K562 (cell line): Measurements from ENCODE around the gene TNFSF9. TPM values are rescaled to one million over a fixed set of nuclear protein-coding genes. Genes with fewer than 3 reads are reported as not detected.
A peak's percentile ranks its signal among the peaks of the same experiment; 100 is the strongest.

Experiments used
- CBFA2T3 ChIP-seq: fragments of 450-650 bp; IDR thresholded peaks from 2 replicates; pipeline ENCODE4 v1.6.1; 2017
- GTF2F1 ChIP-seq: IDR thresholded peaks from 2 replicates; pipeline ENCODE4 v1.6.1; 2011; ENCODE audit warnings: low read depth, low read length, improper control_type of control experiment
- HLTF ChIP-seq: fragments of 450-650 bp; IDR thresholded peaks from 2 replicates; pipeline ENCODE4 v1.6.1; 2016
- HSF4 ChIP-seq: fragments of 250-450 bp; sonication (Bioruptor Pico); IDR thresholded peaks from 2 replicates; pipeline ENCODE4 v2.1.2; 2022; ENCODE audit warnings: mild to moderate bottlenecking, moderate library complexity, borderline replicate concordance
- KLF10 ChIP-seq: fragments of 250-450 bp; sonication (Bioruptor Pico); IDR thresholded peaks from 2 replicates; pipeline ENCODE4 v1.6.1; 2021; ENCODE audit warnings: matching md5 sums
- MAFF ChIP-seq: IDR thresholded peaks from 2 replicates; pipeline ENCODE4 v1.6.1; 2012; ENCODE audit warnings: low read length, improper control_type of control experiment
- NFE2 ChIP-seq: IDR thresholded peaks from 2 replicates; pipeline ENCODE4 v1.6.1; 2014; ENCODE audit warnings: antibody characterized with exemption, low read depth
- PHF21A ChIP-seq: fragments of 450-650 bp; IDR thresholded peaks from 2 replicates; pipeline ENCODE4 v1.6.1; 2017; ENCODE audit warnings: low read depth, borderline replicate concordance
- RBFOX2 ChIP-seq: fragments of 200-400 bp; formaldehyde crosslinking; IDR thresholded peaks from 2 replicates; pipeline ENCODE4 v1.6.1; 2017; ENCODE audit warnings: low read depth, mild to moderate bottlenecking, low read length, moderate library complexity
- SLC30A9 ChIP-seq: fragments of 250-450 bp; sonication (Bioruptor Pico); IDR thresholded peaks from 2 replicates; pipeline ENCODE4 v1.8.0; 2022; ENCODE audit warnings: mild to moderate bottlenecking, moderate library complexity
- ZNF274 ChIP-seq: IDR thresholded peaks from 2 replicates; pipeline ENCODE4 v1.6.1; 2011; ENCODE audit warnings: low read depth, mild to moderate bottlenecking, low read length, moderate library complexity, borderline replicate concordance
- polyA plus RNA-seq, 8 experiments: library from polyadenylated mRNA; depleted of rRNA in 4 of 8; stranded (reverse) in 5 of 8; unstranded in 3 of 8; fragments of >200 nt; fragmentation: Nextera tagmentation in 2 of 8; fragmentation: Illumina TruSeq in 1 of 8; extraction: Ambion mirVana in 2 of 8; extraction: Trizol in 1 of 8; gene quantifications; 2 replicates each; pipeline versions ENCODE4 v1.2.1 to v1.2.3, GENCODE V29; 2011 to 2014; ENCODE audit warnings: inconsistent platforms in 1 of 8, missing spikeins in 1 of 8
- total RNA-seq, 7 experiments: library from RNA; depleted of rRNA in 6 of 7; stranded (reverse); fragments of >200 nt in 6 of 7; fragmentation: Illumina TruSeq in 2 of 7; extraction: Trizol in 2 of 7; gene quantifications; 2 replicates each; pipeline versions ENCODE4 v1.2.1 to v1.2.3, GENCODE V29; 2011 to 2021; ENCODE audit warnings: low replicate concordance in 1 of 7
- TF ChIP-seq, protein P1 (sequence below), 2 experiments: fragments of 450-650 bp; IDR thresholded peaks; 2 replicates each; pipeline ENCODE4 v1.6.1; 2016; ENCODE audit warnings: mild to moderate bottlenecking in 2 of 2, borderline replicate concordance in 1 of 2, low read depth in 1 of 2, moderate library complexity in 1 of 2
- TF ChIP-seq, protein P2 (sequence below): fragments of 450-650 bp; formaldehyde crosslinking; conservative IDR thresholded peaks from 2 replicates; pipeline ENCODE4 v1.4.0; 2022; ENCODE audit warnings: mild to moderate bottlenecking, missing genetic modification characterization
- TF ChIP-seq, protein P3 (sequence below), 2 experiments: fragments of 450-650 bp in 1 of 2; IDR thresholded peaks; 2 replicates each; pipeline ENCODE4 v1.6.1; 2011 to 2017; ENCODE audit warnings: low read depth in 2 of 2, antibody characterized with exemption in 1 of 2, borderline replicate concordance in 1 of 2, low read length in 1 of 2, mild to moderate bottlenecking in 1 of 2, mixed read lengths in 1 of 2; ENCODE audit not compliant: control insufficient read depth in 1 of 2

Gene TNFSF9
- total and polyA plus RNA-seq, 9 of the 15 experiments (the other 6 are each of a cell fraction or from before 2014, with no cell fraction given): 1.4 to 17.9 (median 6.5) TPM

DNA sequence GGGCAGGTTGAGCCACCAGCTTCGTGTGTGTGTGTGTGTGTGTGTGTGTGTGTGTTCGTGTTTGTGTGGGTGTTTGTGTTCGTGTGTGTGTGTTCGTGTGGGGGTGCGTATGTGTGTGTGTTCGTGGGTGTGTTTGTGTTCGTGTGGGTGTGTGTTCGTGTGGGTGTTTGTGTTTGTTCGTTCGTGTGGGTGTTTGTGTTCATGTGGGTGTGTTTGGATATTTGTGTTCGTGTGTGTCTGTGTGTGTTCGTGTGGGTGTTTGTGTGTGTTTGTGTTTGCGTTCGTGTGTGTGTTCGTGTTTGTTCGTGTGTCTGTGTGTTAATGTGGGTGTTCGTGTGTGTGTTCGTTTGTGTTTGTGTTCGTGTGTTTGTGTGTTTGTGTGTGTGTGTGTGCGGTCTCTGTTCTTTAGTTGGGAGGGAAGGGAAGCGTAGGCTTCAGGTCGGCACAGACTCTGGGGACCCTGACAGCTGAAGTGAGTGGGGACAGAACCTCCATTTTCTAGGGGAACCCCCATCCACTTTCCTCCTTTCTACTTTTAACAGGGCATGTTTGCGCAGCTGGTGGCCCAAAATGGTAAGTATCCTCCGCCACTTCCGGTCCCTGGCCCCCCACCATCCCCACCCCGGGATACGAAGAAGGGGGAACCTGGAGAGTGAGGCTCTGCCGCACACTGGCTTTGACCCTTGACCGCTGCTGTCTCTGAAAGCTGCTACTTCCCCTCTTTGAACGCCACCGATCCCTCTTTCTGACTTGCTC, 1.6 kb downstream of the TNFSF9 start (continued):
- TF ChIP-seq, protein P1, sequence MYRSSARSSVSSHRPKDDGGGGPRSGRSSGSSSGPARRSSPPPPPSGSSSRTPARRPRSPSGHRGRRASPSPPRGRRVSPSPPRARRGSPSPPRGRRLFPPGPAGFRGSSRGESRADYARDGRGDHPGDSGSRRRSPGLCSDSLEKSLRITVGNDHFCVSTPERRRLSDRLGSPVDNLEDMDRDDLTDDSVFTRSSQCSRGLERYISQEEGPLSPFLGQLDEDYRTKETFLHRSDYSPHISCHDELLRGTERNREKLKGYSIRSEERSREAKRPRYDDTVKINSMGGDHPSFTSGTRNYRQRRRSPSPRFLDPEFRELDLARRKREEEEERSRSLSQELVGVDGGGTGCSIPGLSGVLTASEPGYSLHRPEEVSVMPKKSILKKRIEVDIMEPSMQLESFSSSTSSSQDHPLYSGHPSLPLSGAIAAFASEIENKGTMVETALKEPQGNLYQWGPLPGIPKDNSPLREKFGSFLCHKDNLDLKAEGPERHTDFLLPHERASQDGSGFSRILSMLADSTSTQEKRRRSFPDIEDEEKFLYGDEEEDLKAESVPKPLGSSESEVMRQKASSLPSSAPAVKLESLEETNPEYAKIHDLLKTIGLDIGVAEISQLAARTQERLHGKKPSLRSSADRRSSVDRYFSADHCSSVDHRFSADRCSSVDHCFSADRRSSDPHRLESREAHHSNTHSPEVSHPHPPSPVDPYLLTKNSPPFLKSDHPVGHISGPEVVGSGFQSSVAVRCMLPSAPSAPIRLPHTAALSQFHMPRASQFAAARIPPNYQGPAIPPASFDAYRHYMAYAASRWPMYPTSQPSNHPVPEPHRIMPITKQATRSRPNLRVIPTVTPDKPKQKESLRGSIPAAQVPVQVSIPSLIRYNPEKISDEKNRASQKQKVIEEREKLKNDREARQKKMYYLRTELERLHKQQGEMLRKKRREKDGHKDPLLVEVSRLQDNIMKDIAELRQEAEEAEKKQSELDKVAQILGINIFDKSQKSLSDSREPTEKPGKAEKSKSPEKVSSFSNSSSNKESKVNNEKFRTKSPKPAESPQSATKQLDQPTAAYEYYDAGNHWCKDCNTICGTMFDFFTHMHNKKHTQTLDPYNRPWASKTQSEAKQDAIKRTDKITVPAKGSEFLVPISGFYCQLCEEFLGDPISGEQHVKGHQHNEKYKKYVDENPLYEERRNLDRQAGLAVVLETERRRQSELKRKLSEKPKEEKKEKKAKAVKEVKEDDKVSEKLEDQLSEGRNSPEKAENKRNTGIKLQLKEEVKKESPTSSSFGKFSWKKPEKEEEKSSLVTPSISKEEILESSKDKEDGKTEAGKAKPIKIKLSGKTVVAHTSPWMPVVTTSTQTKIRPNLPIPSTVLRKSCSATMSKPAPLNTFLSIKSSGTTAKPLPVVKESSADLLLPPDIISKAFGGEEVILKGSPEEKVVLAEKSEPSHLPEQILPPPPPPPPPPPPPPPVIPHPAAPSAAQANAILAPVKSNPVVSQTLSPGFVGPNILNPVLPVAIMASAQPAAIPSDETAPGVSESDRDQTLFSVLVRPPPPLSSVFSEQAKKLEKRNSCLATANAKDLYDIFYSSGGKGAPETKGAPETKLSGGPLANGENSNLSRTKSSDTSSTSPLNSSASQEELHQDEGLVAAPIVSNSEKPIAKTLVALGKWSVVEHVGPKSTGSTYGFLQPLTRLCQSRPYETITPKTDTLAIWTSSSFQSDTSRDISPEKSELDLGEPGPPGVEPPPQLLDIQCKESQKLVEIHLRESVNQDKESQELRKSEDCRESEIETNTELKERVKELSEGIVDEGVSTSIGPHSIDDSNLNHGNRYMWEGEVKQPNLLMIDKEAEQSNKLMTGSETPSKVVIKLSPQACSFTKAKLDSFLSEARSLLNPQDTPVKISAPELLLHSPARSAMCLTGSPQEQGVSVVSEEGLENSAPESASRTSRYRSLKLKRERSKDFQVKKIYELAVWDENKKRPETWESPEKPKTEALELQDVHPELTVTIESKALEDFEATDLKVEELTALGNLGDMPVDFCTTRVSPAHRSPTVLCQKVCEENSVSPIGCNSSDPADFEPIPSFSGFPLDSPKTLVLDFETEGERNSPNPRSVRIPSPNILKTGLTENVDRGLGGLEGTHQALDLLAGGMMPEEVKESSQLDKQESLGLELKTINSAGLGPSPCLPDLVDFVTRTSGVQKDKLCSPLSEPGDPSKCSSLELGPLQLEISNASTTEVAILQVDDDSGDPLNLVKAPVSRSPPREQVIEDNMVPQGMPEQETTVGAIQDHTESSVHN (IDR thresholded peaks at IDR 0.05; ENCODE audit: borderline replicate concordance in 1 of 2, low read depth in 1 of 2): peak in 1 of 2 experiments; percentile 38; a peak in 1 of 4 replicates
- no peak for TF ChIP-seq HSF4 (CRISPR knock-in tag)
- TF ChIP-seq HLTF: peak; percentile 96
- no peak for TF ChIP-seq GTF2F1
- TF ChIP-seq, protein P2, sequence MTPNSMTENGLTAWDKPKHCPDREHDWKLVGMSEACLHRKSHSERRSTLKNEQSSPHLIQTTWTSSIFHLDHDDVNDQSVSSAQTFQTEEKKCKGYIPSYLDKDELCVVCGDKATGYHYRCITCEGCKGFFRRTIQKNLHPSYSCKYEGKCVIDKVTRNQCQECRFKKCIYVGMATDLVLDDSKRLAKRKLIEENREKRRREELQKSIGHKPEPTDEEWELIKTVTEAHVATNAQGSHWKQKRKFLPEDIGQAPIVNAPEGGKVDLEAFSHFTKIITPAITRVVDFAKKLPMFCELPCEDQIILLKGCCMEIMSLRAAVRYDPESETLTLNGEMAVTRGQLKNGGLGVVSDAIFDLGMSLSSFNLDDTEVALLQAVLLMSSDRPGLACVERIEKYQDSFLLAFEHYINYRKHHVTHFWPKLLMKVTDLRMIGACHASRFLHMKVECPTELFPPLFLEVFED (CRISPR knock-in tag): peak; percentile 89
- TF ChIP-seq, protein P3, sequence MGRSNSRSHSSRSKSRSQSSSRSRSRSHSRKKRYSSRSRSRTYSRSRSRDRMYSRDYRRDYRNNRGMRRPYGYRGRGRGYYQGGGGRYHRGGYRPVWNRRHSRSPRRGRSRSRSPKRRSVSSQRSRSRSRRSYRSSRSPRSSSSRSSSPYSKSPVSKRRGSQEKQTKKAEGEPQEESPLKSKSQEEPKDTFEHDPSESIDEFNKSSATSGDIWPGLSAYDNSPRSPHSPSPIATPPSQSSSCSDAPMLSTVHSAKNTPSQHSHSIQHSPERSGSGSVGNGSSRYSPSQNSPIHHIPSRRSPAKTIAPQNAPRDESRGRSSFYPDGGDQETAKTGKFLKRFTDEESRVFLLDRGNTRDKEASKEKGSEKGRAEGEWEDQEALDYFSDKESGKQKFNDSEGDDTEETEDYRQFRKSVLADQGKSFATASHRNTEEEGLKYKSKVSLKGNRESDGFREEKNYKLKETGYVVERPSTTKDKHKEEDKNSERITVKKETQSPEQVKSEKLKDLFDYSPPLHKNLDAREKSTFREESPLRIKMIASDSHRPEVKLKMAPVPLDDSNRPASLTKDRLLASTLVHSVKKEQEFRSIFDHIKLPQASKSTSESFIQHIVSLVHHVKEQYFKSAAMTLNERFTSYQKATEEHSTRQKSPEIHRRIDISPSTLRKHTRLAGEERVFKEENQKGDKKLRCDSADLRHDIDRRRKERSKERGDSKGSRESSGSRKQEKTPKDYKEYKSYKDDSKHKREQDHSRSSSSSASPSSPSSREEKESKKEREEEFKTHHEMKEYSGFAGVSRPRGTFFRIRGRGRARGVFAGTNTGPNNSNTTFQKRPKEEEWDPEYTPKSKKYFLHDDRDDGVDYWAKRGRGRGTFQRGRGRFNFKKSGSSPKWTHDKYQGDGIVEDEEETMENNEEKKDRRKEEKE (IDR thresholded peaks at IDR 0.05; ENCODE audit: borderline replicate concordance in 1 of 2, control insufficient read depth in 1 of 2, low read depth in 2 of 2, low read length in 1 of 2): 0 out of 4 replicates have a peak, but pooled peaks of 1 of the 2 experiments have one; percentile 67
- TF ChIP-seq NFE2: no peak
- TF ChIP-seq CBFA2T3: peak; percentile 29; the same call in 1 of the 2 replicates
- no peak for TF ChIP-seq ZNF274
- TF ChIP-seq MAFF: no peak
- no peak for TF ChIP-seq KLF10 (CRISPR knock-in tag)
- peak; percentile 66; the same call in 1 of the 2 replicates for TF ChIP-seq RBFOX2
- no peak for TF ChIP-seq SLC30A9
- 0 out of 2 replicates have a peak, but pooled peaks have one; percentile 48 for TF ChIP-seq PHF21A
